Activated CD4-positive, alpha-beta memory T cell treated with anti-CD3 and anti-CD28 coated beads, Interleukin-2, amount 10 ng/mL, durations not matched to agents 7 days and 5 days (primary cell): ENCODE results near the gene INTU. TPM values are rescaled to one million over a fixed set of nuclear protein-coding genes. Genes with fewer than 3 reads are reported as not detected.
"Not testable (repeated sequence)": the region's sequence is repeated elsewhere in the genome, so short reads cannot be mapped to it uniquely, and the experiment has no call there.

Experiments used
- CTCF ChIA-PET: fragments of 350-600 bp; sonication (Branson Sonifier 250); formaldehyde crosslinking; loops from one replicate; lab custom pipeline; 2021; ENCODE audit warnings: antibody characterized with exemption, inconsistent platforms; lab: Charles Lee
- POLR2A ChIA-PET: fragments of 350-600 bp; sonication (Branson Sonifier 250); formaldehyde crosslinking; loops from one replicate; lab custom pipeline; 2021; ENCODE audit warnings: antibody characterized with exemption; lab: Charles Lee
- DNase-seq: peaks from one replicate; pipeline ENCODE4 v3.0.0-alpha.2; 2020
- H3K27ac Mint-ChIP-seq: one replicate; pipeline ENCODE4 v1.8.0; 2021; ENCODE audit warnings: mild to moderate bottlenecking, mixed read lengths
- H3K27me3 Mint-ChIP-seq: one replicate; pipeline ENCODE4 v1.8.0; 2021; ENCODE audit warnings: mixed read lengths
- H3K36me3 Mint-ChIP-seq: one replicate; pipeline ENCODE4 v1.8.0; 2021; ENCODE audit warnings: low read depth, mixed read lengths
- H3K4me1 Mint-ChIP-seq: one replicate; pipeline ENCODE4 v1.8.0; 2021; ENCODE audit warnings: mixed read lengths
- H3K4me3 Mint-ChIP-seq: one replicate; pipeline ENCODE4 v1.8.0; 2021; ENCODE audit warnings: mild to moderate bottlenecking, mixed read lengths
- H3K9me3 Mint-ChIP-seq: one replicate; pipeline ENCODE4 v1.8.0; 2021; ENCODE audit warnings: mixed read lengths
- total RNA-seq, 2 experiments: library from RNA; stranded (reverse); gene quantifications; one replicate each; pipeline ENCODE4 v1.2.3, GENCODE V29; 2021

Gene INTU
- total RNA-seq = not detected

GRCh38 chr4:127632420-127633403, at the start of gene INTU:
Gene INTU (plus strand): TSS chr4:127632957. CDS start chr4:127633035, 78 bp downstream.
- peaks cover 2% of the 10 kb centered on the region for H3K9me3 Mint-ChIP-seq
- H3K4me3 Mint-ChIP-seq = peak within 1 kb of the TSS; percentile 75
- H3K4me1 Mint-ChIP-seq = peaks cover 12% of the 10 kb centered on the region
- H3K27me3 Mint-ChIP-seq = peaks cover 48% of the 10 kb centered on the region
- H3K36me3 Mint-ChIP-seq = peaks cover 2% of the 10 kb centered on the region
- no peak within 1 kb of the TSS for H3K27ac Mint-ChIP-seq
- CTCF ChIA-PET = no interaction called here
- DNase-seq = peak; percentile 32
- POLR2A ChIA-PET = interaction anchor here (1.8 kb wide), 1 partner anchor 428 kb away, joined by 4 read pairs; the partner anchor contains the start of gene LARP1B

GRCh38 chr4:127586496-127586895, 46.3 kb upstream of the INTU start:
- H3K27ac Mint-ChIP-seq, H3K27me3 Mint-ChIP-seq, H3K4me3 Mint-ChIP-seq, DNase-seq, H3K9me3 Mint-ChIP-seq, H3K4me1 Mint-ChIP-seq, H3K36me3 Mint-ChIP-seq, POLR2A ChIA-PET: not testable (repeated sequence)
- CTCF ChIA-PET = interaction anchor here (0.6 to 1.2 kb wide), 3 partner anchors 11 to 146 kb away, joined by 4 to 5 read pairs (median 4); no protein-coding TSS in a partner anchor

DNA sequence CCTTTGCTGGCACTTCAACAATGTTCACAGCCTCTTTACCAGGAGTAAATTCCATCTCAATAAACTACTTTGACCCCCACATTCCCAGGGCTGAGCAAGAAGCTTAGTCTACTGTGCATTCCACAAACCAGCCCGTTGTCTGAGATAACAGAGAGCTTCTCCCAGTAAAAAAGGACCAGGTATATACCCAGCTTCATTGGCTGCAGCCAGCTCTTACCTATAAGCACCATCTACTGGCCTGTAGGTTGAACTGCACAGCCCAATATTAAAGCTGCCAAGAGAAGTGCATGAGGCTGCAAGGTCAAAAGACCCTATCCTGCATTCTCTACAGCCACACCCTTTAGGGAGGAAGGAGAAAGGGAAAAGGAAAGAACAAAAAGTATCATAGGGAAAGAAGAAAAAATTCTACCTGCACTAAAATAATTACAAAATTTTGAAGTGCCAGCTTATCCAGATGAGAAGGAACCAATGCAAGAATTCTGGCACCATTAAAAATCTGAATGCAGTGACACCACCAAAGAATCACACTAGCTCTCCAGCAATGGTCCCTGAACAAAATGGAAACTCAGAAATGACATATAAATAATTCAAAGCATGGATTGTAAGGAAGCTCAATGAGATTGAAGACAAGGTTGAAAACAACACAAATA, 45.7 kb upstream of the INTU start:
- Mint-ChIP-seq H3K27ac (no peak overlapping the region), H3K4me1 (no peaks in the 10 kb centered on the region), H3K27me3 (no peaks in the 10 kb centered on the region), H3K36me3 (no peaks in the 10 kb centered on the region), H3K4me3 (no peak overlapping the region), H3K9me3 (no peaks in the 10 kb centered on the region)
- POLR2A ChIA-PET = no interaction called here
- DNase-seq = no peak
- CTCF ChIA-PET = interaction anchor here (0.5 to 1.4 kb wide), 5 partner anchors 9 to 145 kb away, joined by 3 to 5 read pairs (median 4); no protein-coding TSS in a partner anchor

GRCh38 chr4:127589153-127589552, 43.6 kb upstream of the INTU start:
- H3K36me3 Mint-ChIP-seq, H3K27me3 Mint-ChIP-seq, H3K27ac Mint-ChIP-seq, POLR2A ChIA-PET, CTCF ChIA-PET, H3K4me3 Mint-ChIP-seq, H3K4me1 Mint-ChIP-seq, DNase-seq, H3K9me3 Mint-ChIP-seq: not testable (repeated sequence)

GRCh38 chr4:127598656-127599055, 34.1 kb upstream of the INTU start:
- DNase-seq = no peak
- no peak overlapping the region for H3K4me3 Mint-ChIP-seq
- H3K27me3 Mint-ChIP-seq = peaks cover 5% of the 10 kb centered on the region
- no peak overlapping the region for H3K27ac Mint-ChIP-seq
- H3K9me3 Mint-ChIP-seq = no peaks in the 10 kb centered on the region
- H3K4me1 Mint-ChIP-seq = no peaks in the 10 kb centered on the region
- POLR2A ChIA-PET = no interaction called here
- no peaks in the 10 kb centered on the region for H3K36me3 Mint-ChIP-seq
- CTCF ChIA-PET = interaction anchor here (2.0 kb wide), 1 partner anchor 12 kb away, joined by 5 read pairs; no protein-coding TSS in a partner anchor

DNA sequence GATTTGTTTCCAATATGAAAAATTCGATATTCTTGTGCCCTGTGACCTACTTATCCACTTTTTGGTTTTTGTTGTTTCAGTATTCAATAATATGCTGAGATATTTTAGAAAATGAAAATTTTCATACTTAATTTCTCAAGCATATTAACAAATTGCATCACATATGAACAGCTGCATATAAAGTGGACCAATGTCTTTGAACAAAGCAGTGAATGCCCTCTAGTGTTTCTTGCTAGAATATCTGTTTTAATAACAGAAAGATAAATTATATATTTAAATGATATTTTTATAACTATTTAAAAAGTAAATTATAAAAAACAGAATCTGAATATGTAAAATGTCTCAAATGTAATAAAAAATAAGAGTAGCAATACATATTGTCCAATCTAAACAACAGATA, 31.7 kb upstream of the INTU start:
- Mint-ChIP-seq H3K27me3 (peaks cover 11% of the 10 kb centered on the region), H3K27ac (no peak overlapping the region), H3K4me1 (no peaks in the 10 kb centered on the region), H3K4me3 (no peak overlapping the region), H3K9me3 (no peaks in the 10 kb centered on the region), H3K36me3 (no peaks in the 10 kb centered on the region)
- CTCF ChIA-PET = interaction anchor here (0.6 to 2.1 kb wide), 2 partner anchors 131 to 450 kb away, joined by 3 to 7 read pairs; no protein-coding TSS in a partner anchor
- POLR2A ChIA-PET = no interaction called here
- no peak for DNase-seq

DNA sequence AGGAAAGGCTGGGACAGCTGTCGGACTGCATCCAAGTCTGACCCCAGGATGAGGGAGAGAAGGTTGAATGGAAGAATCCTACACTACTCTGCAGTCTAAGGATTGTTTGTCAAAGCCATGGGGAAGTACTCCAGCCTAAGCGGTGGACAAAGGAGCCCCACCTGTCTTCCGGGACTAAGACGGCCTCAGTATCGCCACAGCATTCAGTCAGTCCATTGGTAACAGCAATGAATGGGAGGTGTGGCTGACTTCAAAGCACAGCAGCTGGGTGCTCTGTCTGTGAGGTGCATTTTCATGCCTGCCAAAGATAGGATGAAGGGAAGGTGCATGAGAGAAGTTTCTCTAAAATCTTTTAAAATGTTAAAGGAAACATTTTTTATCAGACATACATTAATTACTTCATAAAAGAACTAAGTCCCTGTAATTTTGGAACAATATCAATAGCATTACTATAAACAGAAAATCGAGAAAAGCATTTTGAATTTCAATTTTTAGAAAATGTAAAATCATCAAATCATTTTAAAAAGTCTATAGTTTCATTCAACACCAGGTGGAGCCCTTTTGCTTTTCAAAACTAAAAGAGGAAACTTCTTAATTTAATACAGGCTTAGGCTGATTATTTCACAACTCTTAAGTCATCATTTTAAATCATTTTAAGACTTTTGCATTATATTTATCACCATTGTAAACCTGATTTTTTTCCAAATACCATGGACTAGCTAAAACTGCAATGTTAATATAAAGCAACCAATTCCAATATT, 27.6 kb upstream of the INTU start:
- no peak for DNase-seq
- Mint-ChIP-seq H3K4me3 (no peak overlapping the region), H3K4me1 (no peaks in the 10 kb centered on the region), H3K9me3 (no peaks in the 10 kb centered on the region), H3K27ac (no peak overlapping the region), H3K27me3 (peaks cover 13% of the 10 kb centered on the region), H3K36me3 (no peaks in the 10 kb centered on the region)
- ChIA-PET CTCF (interaction anchor here (0.6 to 1.1 kb wide), 3 partner anchors 128 to 340 kb away, joined by 3 to 4 read pairs (median 3); no protein-coding TSS in a partner anchor), POLR2A (no interaction called here)

DNA sequence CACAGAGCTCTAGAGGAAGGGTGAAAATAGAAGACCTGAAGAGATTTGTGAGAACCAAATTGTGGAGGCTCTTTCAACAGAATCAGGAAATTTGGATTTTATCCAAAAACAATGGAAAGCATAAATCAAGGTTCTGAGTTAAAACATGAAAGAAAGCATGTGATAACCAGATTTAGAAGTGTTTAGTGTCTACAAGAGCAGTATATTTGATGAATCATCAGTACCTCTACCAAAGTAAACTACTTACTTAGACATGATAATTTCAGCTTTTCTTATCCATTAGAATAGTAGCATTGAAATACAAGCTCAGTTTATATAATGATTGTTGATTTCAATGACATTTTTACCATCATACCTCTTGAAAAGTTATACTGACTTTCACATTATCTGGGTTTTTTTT, 25.9 kb upstream of the INTU start:
- no peaks in the 10 kb centered on the region for H3K36me3 Mint-ChIP-seq
- no peak for DNase-seq
- no peaks in the 10 kb centered on the region for H3K9me3 Mint-ChIP-seq
- POLR2A ChIA-PET = no interaction called here
- no peak overlapping the region for H3K4me3 Mint-ChIP-seq
- no peak overlapping the region for H3K27ac Mint-ChIP-seq
- CTCF ChIA-PET = interaction anchor here (1.8 kb wide), 1 partner anchor 126 kb away, joined by 12 read pairs; no protein-coding TSS in a partner anchor
- H3K4me1 Mint-ChIP-seq = no peaks in the 10 kb centered on the region
- H3K27me3 Mint-ChIP-seq = peaks cover 10% of the 10 kb centered on the region

DNA sequence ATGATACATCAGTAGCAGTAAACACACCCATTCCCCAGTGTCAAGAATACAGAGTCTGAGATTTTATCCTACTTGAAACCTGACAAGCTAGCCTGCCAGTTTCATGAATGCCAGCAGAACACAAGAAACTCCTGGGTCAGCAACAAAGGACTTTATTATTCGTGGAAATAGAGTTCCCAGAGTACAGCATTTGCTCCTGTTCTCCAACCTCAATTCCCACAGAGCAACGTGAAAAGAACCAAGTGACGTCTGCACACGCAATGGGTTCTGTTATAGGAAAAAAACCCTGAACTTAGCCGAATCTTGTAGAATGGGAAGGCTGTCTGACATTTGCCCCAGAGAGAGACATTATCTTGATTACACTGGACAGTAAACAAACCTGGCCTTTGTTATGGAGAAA, 23.3 kb upstream of the INTU start:
- no peaks in the 10 kb centered on the region for H3K9me3 Mint-ChIP-seq
- CTCF ChIA-PET = interaction anchor here (1.8 kb wide), 1 partner anchor 442 kb away, joined by 6 read pairs; no protein-coding TSS in a partner anchor
- no peak overlapping the region for H3K4me3 Mint-ChIP-seq
- POLR2A ChIA-PET = no interaction called here
- DNase-seq = no peak
- H3K27ac Mint-ChIP-seq = no peak overlapping the region
- no peaks in the 10 kb centered on the region for H3K36me3 Mint-ChIP-seq
- H3K27me3 Mint-ChIP-seq = peaks cover 9% of the 10 kb centered on the region
- H3K4me1 Mint-ChIP-seq = no peaks in the 10 kb centered on the region

DNA sequence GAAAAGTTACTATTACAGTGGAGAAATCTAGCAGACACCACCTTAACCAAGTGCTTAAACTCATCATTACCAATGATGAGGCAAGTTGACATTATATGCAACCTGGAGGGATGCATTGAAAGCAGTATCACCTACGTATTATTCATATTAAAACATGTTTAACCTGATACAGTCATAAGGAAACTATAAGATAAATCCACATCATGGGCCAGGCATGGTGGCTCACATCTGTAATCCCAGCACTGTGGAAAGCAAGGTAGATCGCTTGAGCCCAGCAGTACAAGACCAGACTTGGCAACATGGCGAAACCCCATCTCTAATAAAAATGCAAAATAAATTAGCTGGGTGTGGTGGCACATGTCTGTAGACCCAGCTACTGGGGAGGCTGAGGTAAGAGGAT, 22.3 kb upstream of the INTU start:
- no peak for DNase-seq
- H3K36me3 Mint-ChIP-seq = no peaks in the 10 kb centered on the region
- CTCF ChIA-PET = no interaction called here
- POLR2A ChIA-PET = no interaction called here
- H3K4me1 Mint-ChIP-seq = no peaks in the 10 kb centered on the region
- peaks cover 2% of the 10 kb centered on the region for H3K27me3 Mint-ChIP-seq
- H3K27ac Mint-ChIP-seq = no peak overlapping the region
- H3K9me3 Mint-ChIP-seq = no peaks in the 10 kb centered on the region
- no peak overlapping the region for H3K4me3 Mint-ChIP-seq

DNA sequence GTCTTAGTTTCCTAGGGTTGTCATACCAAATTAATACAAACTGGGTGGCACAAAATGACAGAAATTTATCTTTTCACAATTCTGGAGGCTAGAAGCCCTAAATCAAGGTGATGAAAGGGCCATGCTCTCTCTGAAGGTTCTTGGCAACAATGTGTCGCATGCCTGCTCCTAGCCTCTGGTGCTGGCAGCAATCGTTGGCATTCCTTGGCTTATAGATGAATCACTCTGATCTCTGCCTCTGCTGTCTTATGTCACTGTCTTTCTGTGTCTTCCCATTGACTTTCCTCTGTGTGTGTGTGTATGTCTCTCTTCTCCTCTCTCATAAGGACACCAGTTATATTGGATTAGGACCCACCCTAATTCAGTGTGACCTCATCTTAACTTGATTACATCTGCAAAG, 15.9 kb upstream of the INTU start:
- no peak for DNase-seq
- H3K4me3 Mint-ChIP-seq = no peak overlapping the region
- no peaks in the 10 kb centered on the region for H3K36me3 Mint-ChIP-seq
- H3K27ac Mint-ChIP-seq = no peak overlapping the region
- no peaks in the 10 kb centered on the region for H3K4me1 Mint-ChIP-seq
- CTCF ChIA-PET = no interaction called here
- POLR2A ChIA-PET = no interaction called here
- no peaks in the 10 kb centered on the region for H3K9me3 Mint-ChIP-seq
- H3K27me3 Mint-ChIP-seq = peaks cover 5% of the 10 kb centered on the region

- ChIA-PET POLR2A (no interaction called here), CTCF (interaction anchor here (0.6 kb wide), 1 partner anchor 433 kb away, joined by 3 read pairs; no protein-coding TSS in a partner anchor)
- Mint-ChIP-seq H3K27me3 (peaks cover 14% of the 10 kb centered on the region), H3K36me3 (no peaks in the 10 kb centered on the region), H3K27ac (no peak overlapping the region), H3K4me1 (no peaks in the 10 kb centered on the region), H3K4me3 (no peak overlapping the region), H3K9me3 (no peaks in the 10 kb centered on the region)
- no peak for DNase-seq
These were observed 14.3 kb upstream of the INTU start for GRCh38 chr4:127618427-127618826.
